Activated T-helper 1 cell treated with Interleukin-2 at 50 U/mL for 16 hours (primary cell): ENCODE results near the gene IYD.

Experiments used
- DNase-seq: peaks from one replicate; pipeline ENCODE4 v3.0.0-alpha.2; 2020; ENCODE audit warnings: low read depth

Gene IYD, protein sequence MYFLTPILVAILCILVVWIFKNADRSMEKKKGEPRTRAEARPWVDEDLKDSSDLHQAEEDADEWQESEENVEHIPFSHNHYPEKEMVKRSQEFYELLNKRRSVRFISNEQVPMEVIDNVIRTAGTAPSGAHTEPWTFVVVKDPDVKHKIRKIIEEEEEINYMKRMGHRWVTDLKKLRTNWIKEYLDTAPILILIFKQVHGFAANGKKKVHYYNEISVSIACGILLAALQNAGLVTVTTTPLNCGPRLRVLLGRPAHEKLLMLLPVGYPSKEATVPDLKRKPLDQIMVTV

DNA sequence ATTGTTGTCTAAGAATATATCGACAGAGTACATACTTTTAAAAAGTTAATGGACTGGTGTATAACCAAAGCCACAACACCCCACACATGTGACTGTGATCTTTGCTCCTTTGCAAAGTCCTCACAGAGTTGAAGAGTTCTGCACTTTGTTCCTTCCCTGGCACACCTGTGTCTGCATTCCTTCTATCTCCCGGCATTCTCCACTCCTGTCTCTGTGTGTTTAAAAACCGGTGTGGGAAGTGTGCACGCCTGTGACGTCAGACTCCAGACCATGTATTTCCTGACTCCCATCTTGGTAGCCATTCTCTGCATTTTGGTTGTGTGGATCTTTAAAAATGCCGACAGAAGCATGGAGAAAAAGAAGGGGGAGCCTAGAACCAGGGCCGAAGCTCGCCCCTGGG, at the start of gene IYD:
Gene IYD, plus strand, starts transcription at position 251 of the 400 bp plus-strand sequence. Its CDS starts 20 bp downstream, at position 271.
- DNase-seq: no peak

GRCh38 chr6:150319924-150320323, 48.9 kb upstream of the IYD start:
- DNase-seq: no peak

DNA sequence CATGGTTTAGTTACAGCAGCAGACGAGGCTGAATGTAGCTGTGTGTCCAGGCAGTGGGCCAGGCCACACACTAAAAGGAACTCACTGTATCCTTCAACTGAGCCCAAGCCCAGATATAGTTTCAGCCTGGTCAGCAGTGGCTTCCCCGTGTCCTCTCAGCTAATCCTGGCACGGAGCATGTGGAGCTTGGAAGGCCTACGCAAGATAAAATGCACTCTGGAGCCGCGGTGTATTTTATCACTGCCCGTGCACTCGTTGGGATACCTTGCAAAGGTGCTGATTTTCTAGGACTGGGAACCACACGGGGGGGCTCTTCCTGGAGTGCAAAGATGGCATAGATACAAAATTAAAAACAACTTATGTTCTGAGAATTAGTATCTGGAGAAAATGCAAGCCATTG, 48.4 kb upstream of the IYD start:
- DNase-seq: no peak

GRCh38 chr6:150322466-150322871, 46.3 kb upstream of the IYD start:
- DNase-seq: no peak

- DNase-seq: no peak
These were observed 45.6 kb upstream of the IYD start for GRCh38 chr6:150323205-150323604.

- no peak for DNase-seq
These were observed 44.8 kb upstream of the IYD start for GRCh38 chr6:150324044-150324443.

GRCh38 chr6:150325066-150325772, 43.6 kb upstream of the IYD start:
- DNase-seq: no peak

DNA sequence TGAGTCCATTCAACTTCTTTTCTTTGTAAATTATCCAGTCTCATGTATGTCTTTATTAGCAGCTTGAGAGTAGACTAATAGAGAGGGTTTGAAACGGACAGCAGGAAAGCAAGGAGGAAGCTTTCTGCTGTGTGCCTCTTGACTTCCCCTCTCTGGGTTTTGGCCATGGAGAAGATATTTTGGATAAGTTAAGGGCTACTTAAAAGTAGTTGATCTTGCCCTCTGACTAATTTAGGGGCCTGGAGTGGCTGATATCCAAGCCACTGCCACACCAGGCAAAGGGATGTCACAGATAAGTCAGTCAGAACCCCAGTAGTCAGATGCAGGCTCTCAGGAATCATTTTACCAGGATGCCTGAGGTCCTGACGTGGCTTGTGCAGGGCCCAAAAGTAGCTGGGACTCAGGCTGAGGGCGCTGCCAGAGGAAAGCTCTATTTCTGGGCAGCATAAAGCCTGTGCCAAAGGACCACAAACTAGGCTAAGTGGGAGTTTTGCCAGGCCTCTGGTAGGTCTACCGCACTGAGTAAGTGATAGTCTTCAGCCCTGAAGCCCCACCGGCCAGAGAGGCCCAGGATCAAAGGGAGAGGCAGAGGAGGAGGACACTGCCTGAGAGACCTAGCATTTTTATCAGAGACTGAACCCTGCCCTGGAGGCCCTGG, 41.6 kb upstream of the IYD start:
- DNase-seq: no peak

DNA sequence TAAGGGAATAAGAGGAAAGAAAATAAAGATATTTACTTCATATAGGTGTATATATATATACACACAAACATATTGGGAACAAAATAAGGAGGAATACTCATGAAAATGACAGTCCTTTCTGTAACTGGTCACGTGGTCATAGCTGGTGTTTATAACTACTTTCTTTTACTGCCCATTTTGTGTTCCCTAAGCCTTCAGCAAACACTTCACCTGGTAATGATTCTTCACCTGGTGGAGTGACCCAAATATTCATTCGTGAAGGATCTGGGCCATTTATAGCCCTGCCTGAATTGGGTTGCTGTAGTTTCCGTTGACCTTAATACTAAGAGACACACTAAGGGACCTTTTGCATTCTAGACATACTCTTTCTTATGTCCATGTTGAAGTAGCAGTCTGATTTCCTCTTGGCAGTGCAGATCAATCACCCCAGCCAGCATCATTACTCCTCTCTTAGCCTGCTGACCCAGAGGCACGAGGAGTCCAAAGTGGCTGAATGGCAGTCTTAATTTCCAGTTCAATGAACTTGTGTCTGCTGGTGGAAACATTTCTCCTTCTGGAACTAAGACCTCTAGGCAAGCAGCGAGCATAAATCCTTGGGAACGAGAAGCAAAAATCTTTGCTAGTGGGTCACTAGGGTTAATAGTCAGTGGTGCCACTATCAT, 39.9 kb upstream of the IYD start:
- DNase-seq: no peak

DNA sequence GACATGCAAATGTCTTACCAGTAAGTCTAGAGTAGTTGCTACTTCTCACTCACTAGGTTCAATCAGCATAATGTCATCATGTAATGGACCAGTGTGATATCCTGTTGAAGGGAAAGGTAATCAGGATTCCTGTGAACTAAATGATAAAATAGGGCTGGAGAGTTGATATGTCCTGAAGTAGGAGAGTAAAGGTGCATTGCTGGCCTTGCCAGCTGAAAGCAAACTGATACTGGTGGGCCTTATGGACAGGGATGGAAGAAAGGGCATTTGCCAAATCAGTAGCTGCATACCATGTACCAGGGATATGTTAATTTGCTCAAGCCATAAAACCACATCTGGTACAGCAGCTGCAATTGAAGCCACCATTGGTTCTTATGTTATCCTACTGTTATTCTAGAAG, 37.5 kb upstream of the IYD start:
- no peak for DNase-seq

DNA sequence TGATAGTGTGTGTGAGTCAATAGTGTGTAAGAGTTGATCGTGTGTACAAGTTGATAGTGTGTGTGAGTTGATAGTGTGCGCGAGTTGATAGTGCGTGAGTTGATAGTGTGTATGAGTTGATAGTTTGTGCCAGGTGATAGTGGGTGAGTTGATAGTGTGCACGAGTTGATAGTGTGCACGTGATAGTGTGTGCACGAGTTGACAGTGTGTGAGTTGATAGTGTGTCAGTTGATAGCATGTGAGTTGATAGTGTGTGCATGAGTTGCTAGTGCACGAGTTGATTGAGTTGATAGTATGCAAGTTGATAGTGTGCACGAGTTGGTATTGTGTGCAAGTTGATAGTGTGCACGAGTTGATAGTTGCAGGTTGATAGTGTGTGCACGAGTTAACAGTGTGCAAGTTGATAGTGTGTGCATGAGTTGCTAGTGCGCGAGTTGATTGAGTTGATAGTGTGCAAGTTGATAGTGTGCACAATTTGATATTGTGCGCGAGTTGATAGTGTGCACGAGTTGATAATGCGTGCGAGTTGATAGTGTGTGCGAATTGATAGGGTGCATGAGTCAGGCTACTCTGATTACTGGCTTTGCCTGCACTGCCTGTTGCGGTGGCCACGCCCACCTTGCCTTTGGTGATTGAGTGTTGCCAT, 35.8 kb upstream of the IYD start:
- no peak for DNase-seq

- no peak for DNase-seq
These were observed 35.2 kb upstream of the IYD start for GRCh38 chr6:150333585-150333941.

GRCh38 chr6:150334790-150335783, 33.7 kb upstream of the IYD start:
- DNase-seq: no peak

- no peak for DNase-seq
These were observed 32.5 kb upstream of the IYD start for GRCh38 chr6:150336299-150336698.

DNA sequence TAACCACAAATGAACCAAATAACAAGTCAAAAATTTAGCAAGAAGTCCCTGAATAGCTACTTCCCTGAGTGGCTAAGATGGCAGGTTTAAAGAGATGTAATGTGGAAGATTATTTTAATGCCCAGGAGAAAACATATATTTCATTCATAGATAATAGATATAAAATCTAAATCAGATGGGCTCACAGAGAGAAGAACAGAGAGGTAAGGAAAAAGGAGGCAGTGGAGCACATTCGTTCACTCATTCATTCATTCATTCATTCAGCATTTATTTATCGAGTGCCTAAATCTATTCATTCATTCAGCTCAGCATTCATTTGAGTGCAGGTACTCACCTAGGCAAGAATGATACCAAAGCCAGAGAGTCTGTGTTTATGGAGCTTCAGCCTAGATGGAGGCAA, 32.1 kb upstream of the IYD start:
- no peak for DNase-seq

- DNase-seq: no peak
These were observed 26.7 kb upstream of the IYD start for GRCh38 chr6:150342126-150342525.

DNA sequence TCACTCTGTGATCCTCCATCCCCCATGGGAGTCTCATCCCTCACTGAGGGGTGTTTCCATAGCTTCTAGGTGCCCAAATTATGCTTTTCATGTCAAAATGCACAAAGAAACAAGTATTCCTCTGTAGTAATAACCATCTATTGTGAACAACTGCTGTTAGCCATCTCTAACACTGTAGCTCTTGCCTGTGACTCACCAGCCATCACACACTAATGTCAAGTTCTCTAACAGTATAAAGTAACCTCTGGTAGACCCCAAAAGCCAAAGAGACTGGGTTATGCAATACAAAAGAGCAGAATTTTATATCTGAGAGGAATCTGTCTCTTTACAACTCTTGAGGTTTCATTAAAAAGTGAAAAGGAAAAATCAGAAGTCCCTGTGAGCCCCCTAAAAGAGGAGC, 25.4 kb upstream of the IYD start:
- DNase-seq: no peak

DNA sequence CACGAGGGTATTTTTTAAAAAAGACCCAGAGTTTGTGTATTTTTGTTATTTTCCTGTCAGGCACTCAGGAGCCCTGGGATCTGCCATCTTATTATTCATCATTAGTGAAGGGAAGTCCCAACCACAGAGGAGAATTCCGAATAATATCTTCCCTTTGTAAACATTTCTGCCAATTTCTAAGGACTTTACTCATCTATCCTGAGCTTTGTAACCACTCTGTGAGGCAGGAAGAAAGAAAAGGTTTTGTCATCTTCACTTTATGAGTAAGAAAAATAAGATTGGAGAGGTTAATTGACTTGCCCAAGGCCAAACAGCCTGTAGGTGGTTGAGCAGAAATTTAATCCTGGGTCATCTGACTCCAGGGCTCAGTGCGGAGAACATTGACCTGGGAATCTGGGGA, 23.0 kb upstream of the IYD start:
- no peak for DNase-seq

DNA sequence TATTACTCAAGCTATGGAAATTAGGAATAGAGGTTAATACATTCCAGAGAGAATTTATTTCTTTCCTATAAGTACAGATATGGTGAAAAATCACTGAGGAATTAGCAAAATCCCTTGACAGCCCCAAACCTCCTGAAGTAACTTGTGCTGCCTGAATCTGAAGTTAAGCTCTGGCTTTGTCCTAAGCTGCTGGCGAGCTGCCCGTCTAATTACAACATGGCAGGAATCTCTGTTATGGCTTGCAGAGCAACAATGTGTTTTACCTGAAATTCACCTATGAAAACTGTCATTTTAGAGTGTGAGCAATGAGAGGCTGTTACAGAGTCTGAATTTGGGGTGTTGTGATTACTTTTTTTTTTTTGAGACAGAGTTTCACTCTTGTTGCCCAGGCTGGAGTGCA, 22.5 kb upstream of the IYD start:
- DNase-seq: no peak

GRCh38 chr6:150347845-150348244, 21.0 kb upstream of the IYD start:
- no peak for DNase-seq

DNA sequence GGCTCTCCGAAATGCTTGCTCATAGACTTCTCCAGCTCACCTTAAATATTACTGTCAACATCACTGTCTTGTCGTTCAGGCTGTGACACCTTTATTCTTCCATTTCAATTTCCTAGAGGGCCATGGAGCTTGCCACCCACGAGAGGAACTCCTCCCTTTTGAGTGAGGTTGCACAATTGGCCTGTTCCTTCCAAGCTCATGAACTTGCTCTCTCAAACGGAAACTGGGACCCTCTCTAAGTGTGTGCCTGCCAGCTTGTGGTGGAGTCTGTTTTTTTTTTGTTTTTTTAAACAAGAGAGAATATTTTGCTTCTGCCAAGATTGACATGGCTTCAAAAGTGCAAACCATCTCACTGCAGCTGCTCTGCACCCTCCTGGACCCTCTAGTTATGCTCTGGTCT, 19.3 kb upstream of the IYD start:
- no peak for DNase-seq
